ENCODE results near the gene RNF19B. TPM values are rescaled to one million over a fixed set of nuclear protein-coding genes. Genes with fewer than 3 reads are reported as not detected.
A peak's percentile ranks its signal among the peaks of the same experiment; 100 is the strongest.

RNF19B gene
- total and polyA plus RNA-seq, 2 of the 8 experiments (the other 6 are each of a cell fraction or from before 2014, with no cell fraction given): 9.2 to 11.2 TPM

GRCh38 chr1:32892368-32893197 is 72.0 kb downstream of the RNF19B start (continued):
- TF ChIP-seq CBX8 (IDR thresholded peaks at IDR 0.05; ENCODE audit: borderline replicate concordance, low read depth, low read length) (no peak), SP1 (IDR thresholded peaks at IDR 0.05; ENCODE audit: low read depth, low read length) (peak; percentile 26; the same call in 1 of the 2 replicates), MAX (IDR thresholded peaks at IDR 0.05) (peak; percentile 100), ATF2 (IDR thresholded peaks at IDR 0.05; ENCODE audit: low read length) (no peak), RNF2 (IDR thresholded peaks at IDR 0.05; ENCODE audit: borderline replicate concordance, low read depth, low read length, missing control alignments, poor library complexity, severe bottlenecking) (no peak), SAP30 (IDR thresholded peaks at IDR 0.05; ENCODE audit: insufficient read depth, insufficient replicate concordance, low read length) (no peak), CHD1 (IDR thresholded peaks at IDR 0.05; ENCODE audit: low read depth, low read length) (no peak)
